ENCODE data around the gene ARAF. TPM values are rescaled to one million over a fixed set of nuclear protein-coding genes. Genes with fewer than 3 reads are reported as not detected.

ARAF gene
- polyA plus RNA-seq, 1 donor from 2014 or later, result 25.0 TPM

DNA sequence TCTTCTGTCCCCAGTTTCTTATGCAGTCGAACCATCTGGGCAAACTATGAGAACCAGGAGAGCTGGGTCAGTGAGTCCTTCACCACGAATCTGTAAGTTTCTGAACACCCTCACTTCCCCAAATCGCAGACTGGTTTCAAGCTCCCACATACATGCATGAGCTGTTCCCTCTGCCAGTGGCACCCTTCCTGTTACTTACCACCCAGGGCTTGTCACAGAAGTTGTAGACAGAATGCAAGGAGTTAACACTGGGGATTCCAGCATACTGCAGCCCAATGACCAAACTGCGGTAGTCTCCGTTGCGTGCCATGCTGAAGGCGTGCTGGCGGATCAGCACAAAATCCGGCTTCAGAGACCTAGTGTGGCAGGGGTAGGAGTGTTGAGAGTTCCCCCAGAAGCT lies 44.0 kb downstream of the ARAF start:
- no peak overlapping the region for H3K4me3 ChIP-seq (ENCODE audit: low read length)
- H3K27me3 ChIP-seq (ENCODE audit: insufficient read depth, low read depth, low read length), result no peaks in the 10 kb centered on the region
- no peaks in the 10 kb centered on the region for H3K36me3 ChIP-seq (ENCODE audit: insufficient read depth, low read length)
- no peaks in the 10 kb centered on the region for H3K9me2 ChIP-seq (ENCODE audit: insufficient read depth, low read length)
- H3F3A ChIP-seq (ENCODE audit: insufficient read depth, low read length, poor library complexity, severe bottlenecking), result no peaks in the 10 kb centered on the region
- H3K79me2 ChIP-seq (replicated peaks; ENCODE audit: insufficient read depth, low read length), result no peaks in the 10 kb centered on the region
- H3K9me3 ChIP-seq (ENCODE audit: low read length), result no peaks in the 10 kb centered on the region
- H3K27ac ChIP-seq (ENCODE audit: low read length), result no peak overlapping the region
- H3K9ac ChIP-seq (ENCODE audit: low read length), result no peak overlapping the region
- no peak overlapping the region for H3K4me2 ChIP-seq (ENCODE audit: low read length)
- no peak overlapping the region for H2AFZ ChIP-seq (ENCODE audit: low read depth, low read length)
- TF ChIP-seq, protein P1, sequence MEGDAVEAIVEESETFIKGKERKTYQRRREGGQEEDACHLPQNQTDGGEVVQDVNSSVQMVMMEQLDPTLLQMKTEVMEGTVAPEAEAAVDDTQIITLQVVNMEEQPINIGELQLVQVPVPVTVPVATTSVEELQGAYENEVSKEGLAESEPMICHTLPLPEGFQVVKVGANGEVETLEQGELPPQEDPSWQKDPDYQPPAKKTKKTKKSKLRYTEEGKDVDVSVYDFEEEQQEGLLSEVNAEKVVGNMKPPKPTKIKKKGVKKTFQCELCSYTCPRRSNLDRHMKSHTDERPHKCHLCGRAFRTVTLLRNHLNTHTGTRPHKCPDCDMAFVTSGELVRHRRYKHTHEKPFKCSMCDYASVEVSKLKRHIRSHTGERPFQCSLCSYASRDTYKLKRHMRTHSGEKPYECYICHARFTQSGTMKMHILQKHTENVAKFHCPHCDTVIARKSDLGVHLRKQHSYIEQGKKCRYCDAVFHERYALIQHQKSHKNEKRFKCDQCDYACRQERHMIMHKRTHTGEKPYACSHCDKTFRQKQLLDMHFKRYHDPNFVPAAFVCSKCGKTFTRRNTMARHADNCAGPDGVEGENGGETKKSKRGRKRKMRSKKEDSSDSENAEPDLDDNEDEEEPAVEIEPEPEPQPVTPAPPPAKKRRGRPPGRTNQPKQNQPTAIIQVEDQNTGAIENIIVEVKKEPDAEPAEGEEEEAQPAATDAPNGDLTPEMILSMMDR (IDR thresholded peaks at IDR 0.05; ENCODE audit: poor library complexity, severe bottlenecking), result no peak
- TF ChIP-seq MXI1 (conservative IDR thresholded peaks at IDR 0.05; ENCODE audit: poor library complexity, severe bottlenecking) (no peak), TAF1 (IDR thresholded peaks at IDR 0.05; ENCODE audit: low read depth) (no peak), POLR2AphosphoS5 (IDR thresholded peaks at IDR 0.05) (no peak), SMC3 (conservative IDR thresholded peaks at IDR 0.05; ENCODE audit: poor library complexity) (no peak), EP300 (conservative IDR thresholded peaks at IDR 0.05; ENCODE audit: poor library complexity, severe bottlenecking) (no peak), EZH2 (IDR thresholded peaks at IDR 0.05; ENCODE audit: borderline replicate concordance, insufficient read depth, low read length, poor library complexity, severe bottlenecking) (no peak), RAD21 (conservative IDR thresholded peaks at IDR 0.05) (no peak)
- TF ChIP-seq, protein P2, sequence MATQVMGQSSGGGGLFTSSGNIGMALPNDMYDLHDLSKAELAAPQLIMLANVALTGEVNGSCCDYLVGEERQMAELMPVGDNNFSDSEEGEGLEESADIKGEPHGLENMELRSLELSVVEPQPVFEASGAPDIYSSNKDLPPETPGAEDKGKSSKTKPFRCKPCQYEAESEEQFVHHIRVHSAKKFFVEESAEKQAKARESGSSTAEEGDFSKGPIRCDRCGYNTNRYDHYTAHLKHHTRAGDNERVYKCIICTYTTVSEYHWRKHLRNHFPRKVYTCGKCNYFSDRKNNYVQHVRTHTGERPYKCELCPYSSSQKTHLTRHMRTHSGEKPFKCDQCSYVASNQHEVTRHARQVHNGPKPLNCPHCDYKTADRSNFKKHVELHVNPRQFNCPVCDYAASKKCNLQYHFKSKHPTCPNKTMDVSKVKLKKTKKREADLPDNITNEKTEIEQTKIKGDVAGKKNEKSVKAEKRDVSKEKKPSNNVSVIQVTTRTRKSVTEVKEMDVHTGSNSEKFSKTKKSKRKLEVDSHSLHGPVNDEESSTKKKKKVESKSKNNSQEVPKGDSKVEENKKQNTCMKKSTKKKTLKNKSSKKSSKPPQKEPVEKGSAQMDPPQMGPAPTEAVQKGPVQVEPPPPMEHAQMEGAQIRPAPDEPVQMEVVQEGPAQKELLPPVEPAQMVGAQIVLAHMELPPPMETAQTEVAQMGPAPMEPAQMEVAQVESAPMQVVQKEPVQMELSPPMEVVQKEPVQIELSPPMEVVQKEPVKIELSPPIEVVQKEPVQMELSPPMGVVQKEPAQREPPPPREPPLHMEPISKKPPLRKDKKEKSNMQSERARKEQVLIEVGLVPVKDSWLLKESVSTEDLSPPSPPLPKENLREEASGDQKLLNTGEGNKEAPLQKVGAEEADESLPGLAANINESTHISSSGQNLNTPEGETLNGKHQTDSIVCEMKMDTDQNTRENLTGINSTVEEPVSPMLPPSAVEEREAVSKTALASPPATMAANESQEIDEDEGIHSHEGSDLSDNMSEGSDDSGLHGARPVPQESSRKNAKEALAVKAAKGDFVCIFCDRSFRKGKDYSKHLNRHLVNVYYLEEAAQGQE (IDR thresholded peaks at IDR 0.05; ENCODE audit: borderline replicate concordance), result no peak
- no peaks in the 10 kb centered on the region for H4K20me1 ChIP-seq (ENCODE audit: insufficient read depth)

DNA sequence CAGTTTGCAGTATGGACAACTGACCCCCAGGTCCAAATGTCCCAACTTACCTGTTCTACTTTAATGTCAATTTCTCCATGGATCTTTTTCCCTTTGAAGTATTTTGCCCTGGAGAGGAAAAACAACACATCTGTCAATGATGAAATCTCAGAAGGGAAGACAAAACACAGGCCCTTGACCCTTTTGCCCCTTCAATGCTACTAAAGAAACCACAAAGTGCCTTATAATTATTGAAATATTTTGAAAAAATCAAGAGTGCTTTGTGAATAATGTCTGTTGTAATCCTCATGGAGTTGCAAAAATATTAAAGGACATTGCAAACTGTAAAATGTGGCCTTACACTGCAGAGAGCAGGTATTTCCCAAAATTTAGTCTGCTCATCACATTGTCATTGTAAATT lies 46.1 kb downstream of the ARAF start:
- no peaks in the 10 kb centered on the region for H4K20me1 ChIP-seq (ENCODE audit: insufficient read depth)
- H3K79me2 ChIP-seq (replicated peaks; ENCODE audit: insufficient read depth, low read length), result no peaks in the 10 kb centered on the region
- no peaks in the 10 kb centered on the region for H3K9me3 ChIP-seq (ENCODE audit: low read length)
- no peaks in the 10 kb centered on the region for H3F3A ChIP-seq (ENCODE audit: insufficient read depth, low read length, poor library complexity, severe bottlenecking)
- no peaks in the 10 kb centered on the region for H3K27me3 ChIP-seq (ENCODE audit: insufficient read depth, low read depth, low read length)
- no peak overlapping the region for H3K4me2 ChIP-seq (ENCODE audit: low read length)
- H3K9me2 ChIP-seq (ENCODE audit: insufficient read depth, low read length), result no peaks in the 10 kb centered on the region
- H3K36me3 ChIP-seq (ENCODE audit: insufficient read depth, low read length), result no peaks in the 10 kb centered on the region
- no peak overlapping the region for H3K9ac ChIP-seq (ENCODE audit: low read length)
- TF ChIP-seq EP300 (conservative IDR thresholded peaks at IDR 0.05; ENCODE audit: poor library complexity, severe bottlenecking) (no peak), EZH2 (IDR thresholded peaks at IDR 0.05; ENCODE audit: borderline replicate concordance, insufficient read depth, low read length, poor library complexity, severe bottlenecking) (no peak), SMC3 (conservative IDR thresholded peaks at IDR 0.05; ENCODE audit: poor library complexity) (no peak), RAD21 (conservative IDR thresholded peaks at IDR 0.05) (no peak), TAF1 (IDR thresholded peaks at IDR 0.05; ENCODE audit: low read depth) (no peak), MXI1 (conservative IDR thresholded peaks at IDR 0.05; ENCODE audit: poor library complexity, severe bottlenecking) (no peak), POLR2AphosphoS5 (IDR thresholded peaks at IDR 0.05) (no peak)
- TF ChIP-seq, protein P1 (IDR thresholded peaks at IDR 0.05; ENCODE audit: poor library complexity, severe bottlenecking), result no peak
- TF ChIP-seq, protein P2 (IDR thresholded peaks at IDR 0.05; ENCODE audit: borderline replicate concordance), result no peak
- no peak overlapping the region for H2AFZ ChIP-seq (ENCODE audit: low read depth, low read length)
- H3K27ac ChIP-seq (ENCODE audit: low read length), result no peak overlapping the region
- no peak overlapping the region for H3K4me3 ChIP-seq (ENCODE audit: low read length)

Measured in neural cell (in vitro differentiated cells).